ENCODE results near the gene C4B. TPM values are rescaled to one million over a fixed set of nuclear protein-coding genes. Genes with fewer than 3 reads are reported as not detected.
A peak's percentile ranks its signal among the peaks of the same experiment; 100 is the strongest.

C4B gene
- total RNA-seq, 6 experiments from 2014 or later, result 1.5 to 2.5 (median 2.0) TPM

- DNase-seq, result peak; percentile 85
- Mint-ChIP-seq H3K9me3 (no peaks in the 10 kb centered on the region), H3K27ac (peak overlapping the region; percentile 86), H3K27me3 (ENCODE audit: insufficient read depth) (peaks cover 6% of the 10 kb centered on the region), H3K4me3 (peak overlapping the region; percentile 66), H3K4me1 (ENCODE audit: low read depth) (peaks cover 78% of the 10 kb centered on the region), H3K36me3 (ENCODE audit: low read depth) (no peaks in the 10 kb centered on the region)
- TF ChIP-seq, protein P1, sequence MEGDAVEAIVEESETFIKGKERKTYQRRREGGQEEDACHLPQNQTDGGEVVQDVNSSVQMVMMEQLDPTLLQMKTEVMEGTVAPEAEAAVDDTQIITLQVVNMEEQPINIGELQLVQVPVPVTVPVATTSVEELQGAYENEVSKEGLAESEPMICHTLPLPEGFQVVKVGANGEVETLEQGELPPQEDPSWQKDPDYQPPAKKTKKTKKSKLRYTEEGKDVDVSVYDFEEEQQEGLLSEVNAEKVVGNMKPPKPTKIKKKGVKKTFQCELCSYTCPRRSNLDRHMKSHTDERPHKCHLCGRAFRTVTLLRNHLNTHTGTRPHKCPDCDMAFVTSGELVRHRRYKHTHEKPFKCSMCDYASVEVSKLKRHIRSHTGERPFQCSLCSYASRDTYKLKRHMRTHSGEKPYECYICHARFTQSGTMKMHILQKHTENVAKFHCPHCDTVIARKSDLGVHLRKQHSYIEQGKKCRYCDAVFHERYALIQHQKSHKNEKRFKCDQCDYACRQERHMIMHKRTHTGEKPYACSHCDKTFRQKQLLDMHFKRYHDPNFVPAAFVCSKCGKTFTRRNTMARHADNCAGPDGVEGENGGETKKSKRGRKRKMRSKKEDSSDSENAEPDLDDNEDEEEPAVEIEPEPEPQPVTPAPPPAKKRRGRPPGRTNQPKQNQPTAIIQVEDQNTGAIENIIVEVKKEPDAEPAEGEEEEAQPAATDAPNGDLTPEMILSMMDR (IDR thresholded peaks at IDR 0.05), result no peak
Observed at GRCh38 chr6:32082935-32083334, 68.3 kb downstream of the C4B start.

DNA sequence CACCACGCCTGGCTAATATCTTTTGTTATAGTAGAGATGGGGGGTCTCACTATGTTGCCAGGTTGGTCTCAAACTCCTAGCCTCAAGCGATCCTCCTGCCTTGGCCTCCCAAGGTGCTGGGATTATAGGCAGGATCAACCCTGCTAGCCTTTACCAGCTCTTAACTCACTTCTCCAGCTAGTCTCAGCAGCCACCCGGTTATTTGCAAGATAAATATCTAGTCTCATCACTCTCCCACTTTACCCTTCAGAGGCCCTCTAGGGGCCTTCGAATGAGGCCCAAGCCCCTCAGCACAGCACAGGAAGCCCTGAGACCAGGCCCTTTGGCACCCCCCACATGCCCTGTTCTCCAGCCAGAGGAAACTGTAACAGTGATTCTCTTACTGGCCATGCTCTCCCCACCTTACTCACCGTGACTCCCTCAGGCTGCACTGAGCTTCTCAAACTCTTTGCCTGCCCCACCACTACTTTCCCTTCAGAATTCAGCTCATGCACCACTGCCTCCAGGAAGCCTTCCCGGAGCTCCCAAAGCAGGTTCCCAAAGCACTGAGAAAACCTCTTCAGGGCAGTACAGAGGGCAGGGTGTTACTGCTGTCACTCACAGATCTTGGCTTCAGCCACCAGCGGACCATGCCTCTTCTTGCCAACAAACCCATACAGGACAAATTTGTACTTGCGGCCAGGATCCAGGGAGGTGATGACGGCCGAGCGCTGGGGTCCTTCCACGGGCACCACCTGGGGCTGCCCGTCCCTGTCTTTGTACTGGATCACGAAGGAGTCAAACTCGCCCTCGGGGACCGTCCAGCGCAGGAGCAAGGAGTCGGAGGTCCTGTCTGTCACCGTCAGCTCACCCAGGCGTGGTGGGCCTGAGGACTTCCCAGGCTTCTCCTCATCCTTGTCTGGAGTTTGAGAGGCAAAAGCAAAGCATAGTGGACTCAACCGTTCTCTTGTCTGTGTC is 69.5 kb downstream of the C4B start:
- Mint-ChIP-seq H3K36me3 (ENCODE audit: low read depth) (no peaks in the 10 kb centered on the region), H3K27me3 (ENCODE audit: insufficient read depth) (peaks cover 16% of the 10 kb centered on the region), H3K4me3 (no peak overlapping the region), H3K4me1 (ENCODE audit: low read depth) (peaks cover 78% of the 10 kb centered on the region), H3K9me3 (no peaks in the 10 kb centered on the region), H3K27ac (no peak overlapping the region; the same call in 1 of the 2 replicates)
- DNase-seq, result no peak
- TF ChIP-seq, protein P1 (IDR thresholded peaks at IDR 0.05), result no peak

- H3K4me3 Mint-ChIP-seq, result no peak overlapping the region
- peaks cover 71% of the 10 kb centered on the region for H3K4me1 Mint-ChIP-seq (ENCODE audit: low read depth)
- H3K36me3 Mint-ChIP-seq (ENCODE audit: low read depth), result no peaks in the 10 kb centered on the region
- no peaks in the 10 kb centered on the region for H3K9me3 Mint-ChIP-seq
- peaks cover 21% of the 10 kb centered on the region for H3K27me3 Mint-ChIP-seq (ENCODE audit: insufficient read depth)
- H3K27ac Mint-ChIP-seq, result no peak overlapping the region
- DNase-seq, result no peak
- TF ChIP-seq, protein P1 (IDR thresholded peaks at IDR 0.05), result no peak
Observed at GRCh38 chr6:32084780-32085179, 70.2 kb downstream of the C4B start.

Other genes with a start within 250 kb of the C4B start
- under 1 TPM; 0.24 to 0.83 (median 0.64) TPM for gene VWA7, start 237.5 kb upstream of the C4B start, total RNA-seq (2021; fragmentation: NEBNext Ultra II Directional; extraction: Animal tissue kit (Norgen Biotek cat#: 25700))
- 100 to 1,000 TPM; 117 to 144 (median 127) TPM for gene VARS1, start 219.0 kb upstream of the C4B start, total RNA-seq (2021; fragmentation: NEBNext Ultra II Directional; extraction: Animal tissue kit (Norgen Biotek cat#: 25700))
- 10 to 100 TPM; 31.8 to 48.5 (median 43.4) TPM for gene LSM2, start 207.8 kb upstream of the C4B start, total RNA-seq (2021; fragmentation: NEBNext Ultra II Directional; extraction: Animal tissue kit (Norgen Biotek cat#: 25700))
- 1 to 10 TPM; 1.2 to 1.9 (median 1.6) TPM for gene HSPA1L, start 199.5 kb upstream of the C4B start, total RNA-seq (2021; fragmentation: NEBNext Ultra II Directional; extraction: Animal tissue kit (Norgen Biotek cat#: 25700))
- 100 to 1,000 TPM in 1 of 6 experiments, 10 to 100 TPM in 5; 78.5 to 102 (median 84.7) TPM for gene HSPA1A, start 199.3 kb upstream of the C4B start, total RNA-seq (2021; fragmentation: NEBNext Ultra II Directional; extraction: Animal tissue kit (Norgen Biotek cat#: 25700))
- 100 to 1,000 TPM in 2 of 6 experiments, 10 to 100 TPM in 4; 95.5 to 116 (median 98.9) TPM for gene HSPA1B, start 187.1 kb upstream of the C4B start, total RNA-seq (2021; fragmentation: NEBNext Ultra II Directional; extraction: Animal tissue kit (Norgen Biotek cat#: 25700))
- gene NEU1, start 152.0 kb upstream of the C4B start, total RNA-seq (2021; fragmentation: NEBNext Ultra II Directional; extraction: Animal tissue kit (Norgen Biotek cat#: 25700)), result 10 to 100 TPM; 35.8 to 48.6 (median 40.9) TPM
- under 1 TPM in 1 of 6 experiments, not detected in 5; 0.10 TPM for gene SLC44A4, start 135.8 kb upstream of the C4B start, total RNA-seq (2021; fragmentation: NEBNext Ultra II Directional; extraction: Animal tissue kit (Norgen Biotek cat#: 25700))
- gene EHMT2, start 117.1 kb upstream of the C4B start, total RNA-seq (2021; fragmentation: NEBNext Ultra II Directional; extraction: Animal tissue kit (Norgen Biotek cat#: 25700)), result 10 to 100 TPM; 43.4 to 47.4 (median 45.9) TPM
- 1 to 10 TPM; 7.3 to 9.0 (median 8.3) TPM for gene ZBTB12, start 112.7 kb upstream of the C4B start, total RNA-seq (2021; fragmentation: NEBNext Ultra II Directional; extraction: Animal tissue kit (Norgen Biotek cat#: 25700))
- gene C2, start 87.1 kb upstream of the C4B start, total RNA-seq (2021; fragmentation: NEBNext Ultra II Directional; extraction: Animal tissue kit (Norgen Biotek cat#: 25700)), result under 1 TPM in 4 of 6 experiments, not detected in 2; 0.24 to 0.43 (median 0.43) TPM
- gene CFB, start 68.7 kb upstream of the C4B start, total RNA-seq (2021; fragmentation: NEBNext Ultra II Directional; extraction: Animal tissue kit (Norgen Biotek cat#: 25700)), result 1 to 10 TPM in 2 of 6 experiments, under 1 TPM in 3, not detected in 1; 0.33 to 1.3 (median 0.81) TPM
- gene NELFE, start 55.8 kb upstream of the C4B start, total RNA-seq (2021; fragmentation: NEBNext Ultra II Directional; extraction: Animal tissue kit (Norgen Biotek cat#: 25700)), result 10 to 100 TPM; 63.4 to 87.0 (median 78.7) TPM
- gene SKIC2, start 55.6 kb upstream of the C4B start, total RNA-seq (2021; fragmentation: NEBNext Ultra II Directional; extraction: Animal tissue kit (Norgen Biotek cat#: 25700)), result 10 to 100 TPM; 74.0 to 83.3 (median 77.8) TPM
- 10 to 100 TPM; 14.1 to 20.5 (median 16.5) TPM for gene DXO, start 42.7 kb upstream of the C4B start, total RNA-seq (2021; fragmentation: NEBNext Ultra II Directional; extraction: Animal tissue kit (Norgen Biotek cat#: 25700))
- 1 to 10 TPM; 1.2 to 3.2 (median 2.0) TPM for gene C4A, start 32.7 kb upstream of the C4B start, total RNA-seq (2021; fragmentation: NEBNext Ultra II Directional; extraction: Animal tissue kit (Norgen Biotek cat#: 25700))
- under 1 TPM in 1 of 6 experiments, not detected in 5; 0.17 TPM for gene CYP21A2, start 23.6 kb downstream of the C4B start, total RNA-seq (2021; fragmentation: NEBNext Ultra II Directional; extraction: Animal tissue kit (Norgen Biotek cat#: 25700))
- gene TNXB, start 94.5 kb downstream of the C4B start, total RNA-seq (2021; fragmentation: NEBNext Ultra II Directional; extraction: Animal tissue kit (Norgen Biotek cat#: 25700)), result 1 to 10 TPM in 1 of 6 experiments, under 1 TPM in 5; 0.28 to 1.4 (median 0.83) TPM
- gene ATF6B, start 113.5 kb downstream of the C4B start, total RNA-seq (2021; fragmentation: NEBNext Ultra II Directional; extraction: Animal tissue kit (Norgen Biotek cat#: 25700)), result 10 to 100 TPM; 80.0 to 96.2 (median 88.7) TPM
- 1 to 10 TPM; 4.3 to 6.0 (median 4.9) TPM for gene FKBPL, start 115.5 kb downstream of the C4B start, total RNA-seq (2021; fragmentation: NEBNext Ultra II Directional; extraction: Animal tissue kit (Norgen Biotek cat#: 25700))
- 1 to 10 TPM; 2.6 to 5.8 (median 5.1) TPM for gene PRRT1, start 137.1 kb downstream of the C4B start, total RNA-seq (2021; fragmentation: NEBNext Ultra II Directional; extraction: Animal tissue kit (Norgen Biotek cat#: 25700))
- 10 to 100 TPM; 15.9 to 21.7 (median 18.6) TPM for gene PPT2, start 139.3 kb downstream of the C4B start, total RNA-seq (2021; fragmentation: NEBNext Ultra II Directional; extraction: Animal tissue kit (Norgen Biotek cat#: 25700))
- gene EGFL8, start 149.8 kb downstream of the C4B start, total RNA-seq (2021; fragmentation: NEBNext Ultra II Directional; extraction: Animal tissue kit (Norgen Biotek cat#: 25700)), result 1 to 10 TPM; 3.5 to 4.4 (median 3.7) TPM
- gene AGPAT1, start 161.3 kb downstream of the C4B start, total RNA-seq (2021; fragmentation: NEBNext Ultra II Directional; extraction: Animal tissue kit (Norgen Biotek cat#: 25700)), result 100 to 1,000 TPM in 5 of 6 experiments, 10 to 100 TPM in 1; 88.8 to 114 (median 104) TPM
- gene RNF5, start 163.6 kb downstream of the C4B start, total RNA-seq (2021; fragmentation: NEBNext Ultra II Directional; extraction: Animal tissue kit (Norgen Biotek cat#: 25700)), result 10 to 100 TPM; 30.0 to 37.4 (median 34.7) TPM
- 1 to 10 TPM; 6.2 to 7.6 (median 6.5) TPM for gene AGER, start 169.5 kb downstream of the C4B start, total RNA-seq (2021; fragmentation: NEBNext Ultra II Directional; extraction: Animal tissue kit (Norgen Biotek cat#: 25700))
- 10 to 100 TPM; 50.7 to 61.4 (median 56.2) TPM for gene PBX2, start 175.4 kb downstream of the C4B start, total RNA-seq (2021; fragmentation: NEBNext Ultra II Directional; extraction: Animal tissue kit (Norgen Biotek cat#: 25700))
- 10 to 100 TPM in 1 of 6 experiments, 1 to 10 TPM in 5; 4.0 to 10.1 (median 7.6) TPM for gene GPSM3, start 177.8 kb downstream of the C4B start, total RNA-seq (2021; fragmentation: NEBNext Ultra II Directional; extraction: Animal tissue kit (Norgen Biotek cat#: 25700))
- gene NOTCH4, start 209.3 kb downstream of the C4B start, total RNA-seq (2021; fragmentation: NEBNext Ultra II Directional; extraction: Animal tissue kit (Norgen Biotek cat#: 25700)), result under 1 TPM; 0.29 to 0.68 (median 0.48) TPM

All from HFFc6 (cell line).